DMS153 (cell line): ENCODE data around the gene CHD1.

Experiments used
- DNase-seq: peaks from one replicate; lab custom pipeline; 2025; lab: John Stamatoyannopoulos, UW

Gene CHD1

GRCh38 chr5:98935206-98935605 is 6.4 kb upstream of the CHD1 start:
- no peak for DNase-seq

DNA sequence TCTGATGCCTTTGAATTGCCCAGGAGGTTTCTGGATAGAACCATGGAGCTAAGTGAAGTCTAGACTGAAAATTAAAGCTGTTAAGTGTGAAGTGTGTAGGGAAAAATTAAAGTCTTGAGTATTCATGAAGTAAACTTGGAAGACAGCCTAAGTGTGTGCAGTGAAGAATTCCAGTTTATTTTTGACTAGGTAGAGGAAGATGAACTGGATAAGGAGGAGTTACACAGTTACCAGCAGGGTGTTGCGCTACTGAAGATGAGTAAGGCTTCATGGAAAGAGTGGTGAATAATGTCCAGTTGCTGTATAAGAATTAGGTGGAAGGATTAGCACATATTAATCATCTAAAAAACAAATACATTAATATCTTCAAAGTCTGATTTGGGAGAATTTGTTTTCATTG is 5.7 kb upstream of the CHD1 start:
- no peak for DNase-seq

GRCh38 chr5:98933445-98934072 is 4.8 kb upstream of the CHD1 start:
- no peak for DNase-seq

GRCh38 chr5:98930972-98931762 is 2.4 kb upstream of the CHD1 start:
- DNase-seq = no peak

- no peak for DNase-seq
Observed at GRCh38 chr5:98929710-98930298, 997 bp upstream of the CHD1 start.

DNA sequence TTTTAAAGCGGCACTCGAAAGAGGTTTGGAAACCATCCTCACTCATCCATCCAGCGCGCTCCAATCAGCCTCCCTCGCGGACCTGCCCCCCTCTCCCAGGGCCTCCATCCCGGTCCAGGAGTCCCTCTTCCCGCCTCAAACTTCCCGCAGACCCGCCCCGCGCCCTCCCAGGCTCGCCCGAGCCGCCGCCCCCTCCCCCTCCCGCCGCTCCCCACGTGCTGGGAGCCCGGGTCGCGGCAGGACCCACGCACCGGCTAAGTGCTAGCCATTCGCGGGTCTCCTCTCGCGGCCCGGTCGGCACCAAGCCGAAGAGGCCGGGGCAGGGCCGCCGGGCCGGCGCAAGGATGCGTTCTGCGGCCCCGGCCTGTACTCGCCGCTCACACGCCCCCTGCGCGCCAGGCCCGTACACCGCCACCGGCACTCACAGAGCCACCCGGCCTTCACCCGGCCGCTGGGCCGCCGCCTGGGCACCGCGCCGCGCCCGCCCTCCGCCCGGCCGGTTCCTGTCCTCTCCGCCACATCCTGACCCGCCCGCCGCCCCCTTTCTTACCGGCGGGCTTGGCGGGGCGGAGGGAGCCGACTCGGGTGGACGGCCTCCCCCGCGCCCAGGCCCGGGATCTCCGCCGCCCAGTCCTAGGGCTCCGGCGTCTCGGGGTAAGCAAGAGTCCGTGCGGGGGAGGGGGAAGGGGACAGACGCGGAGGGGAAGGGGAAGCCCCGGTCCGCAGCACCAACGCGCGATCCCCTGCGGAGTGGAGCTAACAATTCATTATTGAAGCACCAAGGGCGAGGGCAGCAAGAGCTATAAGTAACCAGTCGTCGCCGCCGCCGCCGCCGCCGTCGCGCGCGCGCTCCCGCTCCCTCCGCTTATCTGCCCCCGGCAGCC is 576 bp downstream of the CHD1 start:
- no peak for DNase-seq

GRCh38 chr5:98927242-98927988 is 1.4 kb downstream of the CHD1 start:
- no peak for DNase-seq

DNA sequence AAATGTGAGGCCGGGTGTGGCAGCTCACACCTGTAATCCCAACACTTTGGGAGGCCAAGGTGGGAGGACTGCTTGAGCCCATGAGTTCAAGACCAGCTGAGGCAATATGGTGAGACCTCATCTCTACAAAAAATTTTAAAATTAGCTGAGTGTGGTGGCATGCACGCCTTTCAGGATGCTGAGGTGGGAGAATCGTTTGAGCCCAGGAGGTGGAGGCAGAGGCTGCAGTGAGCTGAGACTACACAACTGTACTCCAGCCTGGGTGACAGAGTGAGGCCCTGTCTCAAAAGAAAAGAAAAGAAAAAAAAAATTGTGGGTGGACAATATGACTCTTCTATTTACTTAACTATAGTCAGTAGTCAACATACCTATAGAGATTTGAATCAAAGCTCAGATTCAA is 4.8 kb downstream of the CHD1 start:
- DNase-seq = no peak

DNA sequence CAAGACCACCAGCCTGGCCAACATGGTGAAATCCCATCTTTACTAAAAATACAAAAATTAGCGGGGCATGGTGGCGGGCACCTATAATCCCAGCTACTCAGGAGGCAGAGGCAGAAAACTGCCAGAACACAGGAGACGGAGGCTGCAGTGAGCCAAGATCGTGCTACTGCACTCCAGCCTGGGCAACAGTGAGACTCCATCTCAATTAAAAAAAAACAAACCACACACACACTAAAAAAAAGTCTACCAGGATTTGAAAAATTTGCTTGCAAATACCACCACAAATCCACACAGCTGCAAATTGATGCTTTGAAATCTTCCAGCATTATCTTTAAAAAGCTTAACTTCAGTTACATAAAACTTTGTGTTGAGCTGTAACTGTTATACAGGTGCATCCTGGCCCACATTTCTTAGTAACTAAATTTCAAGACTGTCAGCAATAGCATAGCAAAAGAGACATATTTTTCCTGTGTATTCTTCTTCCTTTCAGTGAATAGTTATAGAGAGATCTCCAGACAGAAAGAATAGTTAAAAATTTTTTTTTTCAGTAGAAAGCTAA is 6.8 kb downstream of the CHD1 start:
- no peak for DNase-seq

- DNase-seq = no peak
Observed at GRCh38 chr5:98917433-98917832, 11.4 kb downstream of the CHD1 start.

DNA sequence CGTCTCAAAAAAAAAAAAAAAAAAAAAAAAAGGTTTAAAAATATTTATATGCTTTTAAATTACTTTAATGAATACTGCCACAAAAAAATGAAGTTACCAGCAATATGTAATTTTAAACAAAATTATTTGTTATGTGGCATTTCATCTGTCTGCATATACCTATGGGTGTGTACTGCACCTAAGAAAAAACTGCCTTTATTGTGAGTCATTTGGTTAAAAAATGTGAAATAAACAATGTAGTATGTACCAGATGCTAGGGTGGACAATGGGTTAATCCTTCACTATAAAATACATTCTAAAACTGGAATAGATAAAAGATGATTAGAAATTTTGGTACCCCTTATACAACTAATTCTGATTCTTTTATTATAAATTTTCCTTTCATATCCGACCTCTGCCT is 12.3 kb downstream of the CHD1 start:
- DNase-seq = no peak

- no peak for DNase-seq
Observed at GRCh38 chr5:98913911-98914310, 14.9 kb downstream of the CHD1 start.

GRCh38 chr5:98911280-98912040 is 17.3 kb downstream of the CHD1 start:
- DNase-seq = no peak

DNA sequence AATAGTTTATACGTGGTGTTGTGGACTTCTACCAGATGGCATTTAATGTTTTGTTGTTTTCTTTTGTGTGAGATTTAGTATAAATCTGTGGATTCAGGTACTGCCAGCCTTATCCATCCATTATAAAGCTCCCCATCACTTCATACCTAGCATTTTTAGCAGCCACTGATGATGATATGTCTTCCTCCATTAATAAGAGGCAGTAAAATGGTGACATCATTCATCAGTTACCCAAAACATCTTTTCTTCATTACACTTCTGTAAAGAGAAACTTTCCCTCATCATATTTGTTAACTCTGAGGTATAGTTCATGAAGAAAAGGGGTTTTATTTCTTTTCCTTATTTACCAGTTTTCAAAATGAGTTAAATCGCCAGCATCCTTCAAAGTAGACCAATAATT is 19.4 kb downstream of the CHD1 start:
- no peak for DNase-seq

DNA sequence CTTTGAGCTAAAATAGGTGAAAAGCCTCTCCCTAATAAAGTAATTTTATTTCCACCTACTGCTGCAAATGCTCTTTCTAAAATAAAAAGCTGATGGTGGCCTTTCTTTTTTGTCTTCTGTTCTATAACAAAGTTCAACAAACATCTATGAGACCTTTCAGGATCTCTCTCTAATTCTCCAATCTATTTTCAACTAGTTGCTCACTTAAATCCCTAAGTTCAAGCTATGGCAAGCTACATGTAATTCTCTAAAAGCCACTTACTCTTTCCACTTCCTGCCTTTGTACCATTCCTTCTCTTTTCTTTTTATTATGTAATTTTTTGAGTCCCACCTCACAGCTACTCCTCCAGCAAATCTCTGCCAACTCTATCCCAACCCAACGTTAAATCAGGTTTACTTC is 20.9 kb downstream of the CHD1 start:
- no peak for DNase-seq

GRCh38 chr5:98906756-98907355 is 22.0 kb downstream of the CHD1 start:
- no peak for DNase-seq

GRCh38 chr5:98905857-98906688 is 22.7 kb downstream of the CHD1 start:
- no peak for DNase-seq

GRCh38 chr5:98904780-98905179 is 24.0 kb downstream of the CHD1 start:
- no peak for DNase-seq

DNA sequence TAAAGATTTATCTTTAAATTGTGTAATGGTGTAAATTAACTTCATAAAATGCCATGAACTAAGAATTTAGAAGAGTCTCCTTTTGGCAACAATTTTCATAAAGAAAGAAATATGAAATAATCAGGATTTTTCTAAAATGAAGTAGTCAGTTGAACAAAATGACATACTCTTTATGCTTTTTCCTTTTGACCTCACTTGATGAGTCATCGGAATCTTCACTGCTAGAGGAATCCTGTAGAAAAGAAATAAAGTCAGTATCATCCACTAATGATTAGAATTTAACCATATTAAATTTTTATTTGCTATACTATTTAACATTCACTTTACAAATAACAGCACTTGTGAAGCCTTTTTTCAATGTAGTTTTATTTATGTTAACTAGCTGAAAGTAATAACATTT is 26.1 kb downstream of the CHD1 start:
- no peak for DNase-seq
